Measurements from ENCODE around the gene PRAF2. TPM values are rescaled to one million over a fixed set of nuclear protein-coding genes. Genes with fewer than 3 reads are reported as not detected.
A peak's percentile ranks its signal among the peaks of the same experiment; 100 is the strongest.

Gene PRAF2
- total RNA-seq, 1 donor from 2014 or later = 24.1 TPM

- Mint-ChIP-seq H3K4me3 (ENCODE audit: low read depth) (no peak overlapping the region), H3K36me3 (ENCODE audit: insufficient read depth) (no peaks in the 10 kb centered on the region), H3K4me1 (ENCODE audit: low read depth) (peaks cover 2% of the 10 kb centered on the region), H3K27me3 (no peaks in the 10 kb centered on the region), H3K27ac (no peak overlapping the region), H3K9me3 (ENCODE audit: low read depth) (no peaks in the 10 kb centered on the region)
- no peak for DNase-seq (ENCODE audit: low spot score, unreplicated experiment)
- TF ChIP-seq CTCF (IDR thresholded peaks at IDR 0.05; ENCODE audit: unreplicated experiment) = no peak
These were observed 22.6 kb upstream of the PRAF2 start for GRCh38 chrX:49096419-49096818.

GRCh38 chrX:49089553-49089952, 15.8 kb upstream of the PRAF2 start:
- no peak for TF ChIP-seq CTCF (IDR thresholded peaks at IDR 0.05; ENCODE audit: unreplicated experiment)
- Mint-ChIP-seq H3K9me3 (ENCODE audit: low read depth) (peaks cover 4% of the 10 kb centered on the region), H3K27me3 (no peaks in the 10 kb centered on the region), H3K4me3 (ENCODE audit: low read depth) (no peak overlapping the region), H3K36me3 (ENCODE audit: insufficient read depth) (no peaks in the 10 kb centered on the region), H3K4me1 (ENCODE audit: low read depth) (no peaks in the 10 kb centered on the region), H3K27ac (no peak overlapping the region)
- no peak for DNase-seq (ENCODE audit: low spot score, unreplicated experiment)

- Mint-ChIP-seq H3K36me3 (ENCODE audit: insufficient read depth) (peaks cover 2% of the 10 kb centered on the region), H3K9me3 (ENCODE audit: low read depth) (no peaks in the 10 kb centered on the region), H3K4me1 (ENCODE audit: low read depth) (peaks cover 3% of the 10 kb centered on the region), H3K27ac (no peak overlapping the region), H3K27me3 (no peaks in the 10 kb centered on the region), H3K4me3 (ENCODE audit: low read depth) (no peak overlapping the region)
- TF ChIP-seq CTCF (IDR thresholded peaks at IDR 0.05; ENCODE audit: unreplicated experiment) = no peak
- DNase-seq (ENCODE audit: low spot score, unreplicated experiment) = no peak
These were observed 8.6 kb upstream of the PRAF2 start for GRCh38 chrX:49082271-49082871.

GRCh38 chrX:49079489-49080428, 6.0 kb upstream of the PRAF2 start, which contains the start of gene WDR45:
Gene WDR45, minus strand, starts transcription at chrX:49079887. Its CDS starts 1,792 bp downstream, at chrX:49078095.
- H3K27me3 Mint-ChIP-seq = no peaks in the 10 kb centered on the region
- H3K4me1 Mint-ChIP-seq (ENCODE audit: low read depth) = peaks cover 3% of the 10 kb centered on the region
- DNase-seq (ENCODE audit: low spot score, unreplicated experiment) = no peak
- H3K36me3 Mint-ChIP-seq (ENCODE audit: insufficient read depth) = peaks cover 2% of the 10 kb centered on the region
- no peak for TF ChIP-seq CTCF (IDR thresholded peaks at IDR 0.05; ENCODE audit: unreplicated experiment)
- peak within 1 kb of the TSS; percentile 92 for H3K27ac Mint-ChIP-seq
- H3K9me3 Mint-ChIP-seq (ENCODE audit: low read depth) = no peaks in the 10 kb centered on the region
- H3K4me3 Mint-ChIP-seq (ENCODE audit: low read depth) = peak within 1 kb of the TSS; percentile 80

- Mint-ChIP-seq H3K4me1 (ENCODE audit: low read depth) (peaks cover 6% of the 10 kb centered on the region), H3K4me3 (ENCODE audit: low read depth) (no peak overlapping the region), H3K9me3 (ENCODE audit: low read depth) (no peaks in the 10 kb centered on the region), H3K27me3 (no peaks in the 10 kb centered on the region), H3K36me3 (ENCODE audit: insufficient read depth) (no peaks in the 10 kb centered on the region), H3K27ac (no peak overlapping the region)
- no peak for TF ChIP-seq CTCF (IDR thresholded peaks at IDR 0.05; ENCODE audit: unreplicated experiment)
- DNase-seq (ENCODE audit: low spot score, unreplicated experiment) = no peak
These were observed 4.1 kb upstream of the PRAF2 start for GRCh38 chrX:49077941-49078340.
